IPS-NIHi7 (cell line): ENCODE data around the gene MINDY1.

Experiments
- DNase-seq: peaks from one replicate; pipeline ENCODE4 v3.0.0; 2012; ENCODE audit warnings: mixed read lengths; ENCODE audit errors: extremely low spot score

Gene MINDY1

GRCh38 chr1:150985179-150985825 is 21.4 kb downstream of the MINDY1 start:
- DNase-seq, result no peak

GRCh38 chr1:150981805-150982712 is 24.6 kb downstream of the MINDY1 start, which contains the start of gene ANXA9:
ANXA9 (plus strand) TSS chr1:150982292; CDS start chr1:150983106, 814 bp downstream.
- no peak for DNase-seq

- peak; percentile 90 for DNase-seq
Measured at GRCh38 chr1:150981177-150981804, 25.4 kb downstream of the MINDY1 start.

- DNase-seq, result peak; percentile 84
Measured at GRCh38 chr1:150979092-150980056, 27.3 kb downstream of the MINDY1 start.

- peak; percentile 48 for DNase-seq
Measured at GRCh38 chr1:150976879-150977694, 29.6 kb downstream of the MINDY1 start.

- DNase-seq, result no peak
Measured at GRCh38 chr1:150976401-150976821, 30.3 kb downstream of the MINDY1 start.

- peak; percentile 83 for DNase-seq
Measured at GRCh38 chr1:150974580-150975478, 31.9 kb downstream of the MINDY1 start, which contains the start of gene CERS2. CERS2 (minus strand) TSS chr1:150974835; CDS start chr1:150969090, 5,745 bp downstream.

- DNase-seq, result no peak
Measured at GRCh38 chr1:150973836-150974579, 32.7 kb downstream of the MINDY1 start.

GRCh38 chr1:150973258-150973835 is 33.4 kb downstream of the MINDY1 start:
- no peak for DNase-seq

GRCh38 chr1:150972417-150972940 is 34.2 kb downstream of the MINDY1 start:
- no peak for DNase-seq

- peak; percentile 45 for DNase-seq
Measured at GRCh38 chr1:150971583-150972416, 34.9 kb downstream of the MINDY1 start.

- DNase-seq, result peak; percentile 45
Measured at GRCh38 chr1:150970808-150971582, 35.7 kb downstream of the MINDY1 start.

- no peak for DNase-seq
Measured at GRCh38 chr1:150969626-150970025, 37.1 kb downstream of the MINDY1 start.

GRCh38 chr1:150968491-150968890 is 38.2 kb downstream of the MINDY1 start:
- no peak for DNase-seq

- DNase-seq, result no peak
Measured at GRCh38 chr1:150967936-150968335, 38.8 kb downstream of the MINDY1 start.

GRCh38 chr1:150966011-150966410 is 40.7 kb downstream of the MINDY1 start:
- no peak for DNase-seq
